ENCODE results near the gene LRRC8C.

Gene LRRC8C

GRCh38 chr1:89635825-89636815 is 3.2 kb downstream of the LRRC8C start:
- no peak for DNase-seq

DNA sequence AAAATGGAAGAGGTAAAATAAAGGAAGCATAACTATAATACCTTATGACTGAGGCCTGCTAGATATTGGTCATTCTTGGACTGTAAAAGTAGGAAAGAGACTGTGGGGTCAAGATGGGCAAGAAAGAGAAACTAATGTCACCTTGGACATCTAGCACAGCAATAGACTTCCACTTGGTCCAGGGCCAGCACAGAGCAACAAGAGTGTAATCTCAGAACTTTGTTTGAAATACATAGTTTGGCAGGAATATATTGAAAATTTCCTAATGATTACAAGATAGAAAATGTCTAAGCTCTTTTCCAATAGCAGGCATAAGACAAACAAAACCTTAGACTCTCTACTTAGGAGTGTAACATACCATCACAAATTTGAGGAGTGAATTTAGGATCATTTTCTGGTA is 4.6 kb downstream of the LRRC8C start:
- DNase-seq: no peak

- no peak for DNase-seq
Observed at GRCh38 chr1:89640440-89640839, 7.5 kb downstream of the LRRC8C start.

DNA sequence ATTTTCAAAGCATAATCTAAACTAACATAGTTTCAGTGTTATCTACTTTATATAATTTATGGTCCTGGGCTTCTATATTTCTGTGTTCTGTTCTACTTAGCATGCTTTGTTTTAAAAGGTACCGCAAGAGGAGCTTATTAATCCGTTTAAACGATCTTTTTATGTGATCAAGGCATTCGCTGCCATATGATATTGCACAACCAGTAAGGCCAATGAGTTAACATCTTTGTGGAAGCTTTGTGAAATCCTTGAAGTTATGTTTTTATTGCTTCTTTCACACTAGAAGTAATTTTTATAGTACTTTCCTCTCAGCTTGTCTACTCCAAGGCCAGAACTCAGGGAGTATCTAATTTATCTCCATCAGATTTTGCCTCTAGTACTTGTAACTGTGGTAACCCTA is 8.9 kb downstream of the LRRC8C start:
- DNase-seq: no peak

DNA sequence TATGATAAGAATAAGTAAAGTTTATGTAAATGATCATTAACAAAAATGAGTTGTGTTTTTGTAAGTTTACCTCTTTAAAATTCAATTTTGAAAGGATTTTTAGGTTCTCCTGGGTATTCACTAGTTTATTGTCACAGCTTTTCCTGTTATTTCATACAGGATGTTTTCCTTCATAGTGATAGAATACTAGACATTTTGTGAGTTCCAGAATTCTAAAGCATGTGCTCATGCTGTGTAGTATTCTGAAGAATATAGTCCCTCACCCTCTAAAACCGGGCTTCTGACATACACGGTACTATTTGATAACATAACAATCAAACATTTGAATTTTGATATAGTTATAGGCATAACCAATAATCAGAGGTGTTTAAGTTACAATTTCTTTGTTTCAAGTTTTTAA is 10.7 kb downstream of the LRRC8C start:
- no peak for DNase-seq

- DNase-seq: no peak
Observed at GRCh38 chr1:89644119-89644814, 11.3 kb downstream of the LRRC8C start.

- no peak for DNase-seq
Observed at GRCh38 chr1:89646259-89646658, 13.3 kb downstream of the LRRC8C start.

- no peak for DNase-seq
Observed at GRCh38 chr1:89649783-89650182, 16.9 kb downstream of the LRRC8C start.

GRCh38 chr1:89652373-89652772 is 19.5 kb downstream of the LRRC8C start:
- DNase-seq: no peak

DNA sequence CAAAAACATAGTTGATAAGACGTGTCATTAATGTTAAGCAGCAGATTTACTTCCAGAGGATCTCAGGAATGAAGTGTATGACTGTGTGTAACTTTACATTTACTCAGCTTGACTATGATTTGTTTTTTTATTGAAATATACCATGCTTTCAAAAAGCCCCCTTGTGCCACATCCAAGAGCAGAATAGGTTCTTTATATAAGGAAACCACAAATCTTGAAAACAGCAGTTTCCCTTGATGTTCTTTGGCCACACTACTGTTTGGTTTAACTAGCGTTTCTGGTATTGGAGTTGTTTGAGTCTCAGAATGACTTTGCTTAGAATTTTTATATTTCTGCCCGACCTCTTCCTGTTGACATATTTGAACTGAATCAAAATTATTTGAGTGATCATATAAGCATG is 25.0 kb downstream of the LRRC8C start:
- DNase-seq: no peak

DNA sequence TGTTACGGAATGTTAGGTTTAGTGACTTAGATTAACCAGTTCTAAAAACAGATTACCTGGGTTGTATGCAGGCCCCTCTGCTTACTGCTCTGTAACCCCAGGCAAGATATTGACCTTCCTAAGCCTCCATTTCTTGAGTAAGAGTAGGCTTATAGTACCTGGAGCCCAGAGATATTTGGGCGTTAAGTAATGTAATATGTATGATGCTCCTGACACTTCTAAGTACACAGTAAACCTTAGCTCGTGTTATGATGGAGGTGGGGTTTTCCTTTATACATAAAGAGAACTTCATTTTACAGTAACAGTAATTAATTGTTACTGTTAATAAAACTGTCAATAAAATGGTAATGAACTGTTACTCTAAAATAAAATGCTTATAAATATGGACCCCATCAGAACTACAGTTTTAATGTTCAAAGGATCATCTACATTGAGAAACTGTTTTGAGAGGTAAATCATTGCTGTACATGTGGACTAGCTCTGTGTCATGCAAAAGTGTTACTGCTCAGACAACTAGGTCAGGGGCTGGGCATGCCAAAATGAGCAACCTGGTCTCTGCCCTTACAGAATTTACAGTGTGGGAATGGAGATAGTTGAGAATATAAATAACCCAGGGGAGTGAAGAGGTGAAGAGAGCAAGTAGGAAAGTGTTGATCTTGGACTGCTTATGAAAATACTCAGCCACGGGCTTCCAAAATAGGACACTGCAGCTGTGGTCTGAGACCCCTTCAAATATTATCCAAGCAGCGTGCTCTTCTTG is 26.6 kb downstream of the LRRC8C start:
- DNase-seq: no peak

- no peak for DNase-seq
Observed at GRCh38 chr1:89660224-89661061, 27.5 kb downstream of the LRRC8C start.

GRCh38 chr1:89665941-89666340 is 33.0 kb downstream of the LRRC8C start:
- DNase-seq: no peak

GRCh38 chr1:89666640-89667039 is 33.7 kb downstream of the LRRC8C start:
- no peak for DNase-seq

GRCh38 chr1:89667691-89668090 is 34.8 kb downstream of the LRRC8C start:
- DNase-seq: no peak

GRCh38 chr1:89668961-89669360 is 36.0 kb downstream of the LRRC8C start:
- no peak for DNase-seq

DNA sequence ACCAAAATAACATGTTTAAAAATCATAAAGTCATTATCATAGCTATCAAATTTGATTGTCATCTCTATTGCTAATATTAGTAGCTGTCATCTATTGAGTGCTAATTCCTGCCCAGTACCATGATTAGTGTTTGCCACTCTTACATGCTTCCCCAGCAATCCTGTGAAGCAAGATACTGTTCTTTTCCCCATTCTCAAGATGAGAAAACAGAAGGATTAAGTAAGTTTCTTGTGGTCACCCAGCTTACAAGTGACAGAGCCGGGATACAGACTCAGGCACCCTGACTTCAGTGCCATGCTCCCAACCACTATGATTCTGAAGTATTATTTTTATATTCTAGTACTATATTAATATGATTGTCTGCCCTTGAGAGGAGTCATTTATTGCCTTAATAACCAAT is 36.5 kb downstream of the LRRC8C start:
- DNase-seq: no peak

DNA sequence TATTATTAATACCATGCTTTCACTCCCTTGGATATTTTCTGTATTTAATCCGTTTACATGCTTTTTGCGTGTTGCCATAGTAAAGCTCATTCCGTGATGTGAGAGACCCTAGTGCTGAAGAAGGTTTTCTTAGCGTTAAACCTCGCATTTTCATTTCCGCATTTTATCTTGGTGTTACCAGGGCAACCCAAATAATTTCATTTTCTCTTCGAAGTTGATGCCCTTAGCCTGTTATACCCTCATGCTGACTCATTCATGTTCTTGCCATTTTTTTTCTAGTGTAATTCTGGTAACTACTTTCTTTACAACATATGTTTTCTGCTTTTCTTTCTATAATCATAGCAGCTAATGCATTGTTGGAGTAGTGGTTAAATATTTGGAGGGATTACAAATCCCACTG is 37.2 kb downstream of the LRRC8C start:
- no peak for DNase-seq

GRCh38 chr1:89670711-89671110 is 37.8 kb downstream of the LRRC8C start:
- DNase-seq: no peak

GRCh38 chr1:89671775-89672488 is 39.0 kb downstream of the LRRC8C start:
- no peak for DNase-seq

DNA sequence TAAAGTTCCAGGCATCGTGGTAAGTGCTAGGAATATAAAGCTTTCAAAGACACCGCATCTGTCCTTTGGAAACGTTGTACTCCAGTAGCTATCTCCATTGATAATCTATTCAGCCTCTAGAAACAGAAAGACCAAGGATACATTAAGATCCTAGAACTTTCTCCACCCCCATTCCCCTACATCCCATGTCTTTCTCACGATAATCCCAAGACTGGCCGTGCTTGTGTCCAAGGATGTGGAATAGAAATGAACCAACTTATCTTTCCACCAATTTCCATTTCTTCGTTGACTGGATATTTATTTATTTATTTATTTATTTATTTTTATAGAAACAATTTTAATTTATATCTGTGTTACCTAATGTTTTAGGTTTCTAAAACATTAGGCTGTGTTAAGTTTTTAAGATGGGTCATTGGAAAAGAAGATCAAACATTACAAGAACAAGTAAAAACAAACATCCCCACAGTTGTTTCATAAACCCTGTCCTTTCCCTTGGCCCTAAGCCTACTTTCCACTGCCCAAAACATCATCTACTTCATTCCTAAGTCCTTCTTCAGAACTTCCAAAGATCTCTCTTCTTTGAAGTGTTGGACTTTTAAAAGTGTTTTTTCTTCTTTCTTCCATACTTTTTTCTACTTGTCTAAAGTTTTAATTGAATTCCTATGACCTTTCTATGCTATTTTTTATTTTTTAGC is 39.7 kb downstream of the LRRC8C start:
- DNase-seq: no peak
